K562 (cell line): ENCODE data around the gene IMMP2L. TPM values are rescaled to one million over a fixed set of nuclear protein-coding genes. Genes with fewer than 3 reads are reported as not detected.
A peak's percentile ranks its signal among the peaks of the same experiment; 100 is the strongest.

ENCODE experiments used
- BDP1 ChIP-seq: IDR thresholded peaks from 3 replicates; pipeline ENCODE4 v1.6.1; 2011; ENCODE audit not compliant: insufficient read length, insufficient read depth
- DMBX1 ChIP-seq: fragments of 250-450 bp; sonication (Bioruptor Pico); IDR thresholded peaks from 2 replicates; pipeline ENCODE4 v1.8.0; 2022; ENCODE audit warnings: inconsistent platforms, mild to moderate bottlenecking, moderate library complexity, borderline replicate concordance
- EWSR1 ChIP-seq: fragments of 450-650 bp; IDR thresholded peaks from 2 replicates; pipeline ENCODE4 v1.6.1; 2018; ENCODE audit warnings: borderline replicate concordance, mild to moderate bottlenecking, low read depth, moderate library complexity; ENCODE audit not compliant: partially characterized antibody
- HDAC3 ChIP-seq: fragments of 450-650 bp; IDR thresholded peaks from 2 replicates; pipeline ENCODE4 v1.6.1; 2018; ENCODE audit warnings: borderline replicate concordance, mild to moderate bottlenecking, moderate library complexity; ENCODE audit not compliant: partially characterized antibody
- MEIS2 ChIP-seq: fragments of 450-650 bp; IDR thresholded peaks from 2 replicates; pipeline ENCODE4 v1.6.1; 2014; ENCODE audit warnings: mild to moderate bottlenecking; ENCODE audit not compliant: partially characterized antibody
- NEUROD1 ChIP-seq: fragments of 150-350 bp; IDR thresholded peaks from 2 replicates; pipeline ENCODE4 v1.6.1; 2014; ENCODE audit warnings: borderline replicate concordance, low read length, low read depth; ENCODE audit not compliant: partially characterized antibody
- NFE2 ChIP-seq: IDR thresholded peaks from 2 replicates; pipeline ENCODE4 v1.6.1; 2014; ENCODE audit warnings: antibody characterized with exemption, low read depth
- NFIC ChIP-seq: fragments of 450-650 bp; IDR thresholded peaks from 2 replicates; pipeline ENCODE4 v1.6.1; 2017; ENCODE audit warnings: mild to moderate bottlenecking, inconsistent platforms
- NFIX ChIP-seq: fragments of 250-450 bp; sonication (Bioruptor Pico); IDR thresholded peaks from 2 replicates; pipeline ENCODE4 v1.4.0; 2020; ENCODE audit warnings: low read depth, mild to moderate bottlenecking, moderate library complexity
- POLR3G ChIP-seq: IDR thresholded peaks from 2 replicates; pipeline ENCODE4 v1.6.1; 2011; ENCODE audit not compliant: insufficient read length, insufficient replicate concordance; ENCODE audit errors: extremely low read depth
- SOX6 ChIP-seq: fragments of 450-650 bp; IDR thresholded peaks from 2 replicates; pipeline ENCODE4 v1.6.1; 2014; ENCODE audit warnings: mild to moderate bottlenecking
- TSHZ1 ChIP-seq: fragments of 250-450 bp; sonication (Bioruptor Pico); IDR thresholded peaks from 2 replicates; pipeline ENCODE4 v1.4.0; 2020; ENCODE audit warnings: mild to moderate bottlenecking, moderate library complexity
- ZNF408 ChIP-seq: fragments of 250-450 bp; sonication (Bioruptor Pico); IDR thresholded peaks from 2 replicates; pipeline ENCODE4 v1.4.0; 2020; ENCODE audit warnings: low read depth, mild to moderate bottlenecking, moderate library complexity
- polyA plus RNA-seq, 8 experiments: library from polyadenylated mRNA; depleted of rRNA in 4 of 8; stranded (reverse) in 5 of 8; unstranded in 3 of 8; fragments of >200 nt; fragmentation: Nextera tagmentation in 2 of 8; fragmentation: Illumina TruSeq in 1 of 8; extraction: Ambion mirVana in 2 of 8; extraction: Trizol in 1 of 8; gene quantifications; 2 replicates each; pipeline versions ENCODE4 v1.2.1 to v1.2.3, GENCODE V29; 2011 to 2014; ENCODE audit warnings: inconsistent platforms in 1 of 8, missing spikeins in 1 of 8
- total RNA-seq, 7 experiments: library from RNA; depleted of rRNA in 6 of 7; stranded (reverse); fragments of >200 nt in 6 of 7; fragmentation: Illumina TruSeq in 2 of 7; extraction: Trizol in 2 of 7; gene quantifications; 2 replicates each; pipeline versions ENCODE4 v1.2.1 to v1.2.3, GENCODE V29; 2011 to 2021; ENCODE audit warnings: low replicate concordance in 1 of 7
- TF ChIP-seq, protein P1 (sequence below), 2 experiments: fragments of 450-650 bp in 1 of 2; sonication (generic) in 1 of 2; formaldehyde crosslinking in 1 of 2; IDR thresholded peaks; 2 replicates each; pipeline versions ENCODE4 v1.7.1 to v1.9.0; 2016 to 2022; ENCODE audit warnings: inconsistent platforms in 1 of 2, mild to moderate bottlenecking in 1 of 2, missing genetic modification reagents in 1 of 2

The IMMP2L gene
- total and polyA plus RNA-seq, 9 of the 15 experiments (the other 6 are each of a cell fraction or from before 2014, with no cell fraction given), result 29.7 to 116 (median 53.0) TPM

- TF ChIP-seq, protein P1, sequence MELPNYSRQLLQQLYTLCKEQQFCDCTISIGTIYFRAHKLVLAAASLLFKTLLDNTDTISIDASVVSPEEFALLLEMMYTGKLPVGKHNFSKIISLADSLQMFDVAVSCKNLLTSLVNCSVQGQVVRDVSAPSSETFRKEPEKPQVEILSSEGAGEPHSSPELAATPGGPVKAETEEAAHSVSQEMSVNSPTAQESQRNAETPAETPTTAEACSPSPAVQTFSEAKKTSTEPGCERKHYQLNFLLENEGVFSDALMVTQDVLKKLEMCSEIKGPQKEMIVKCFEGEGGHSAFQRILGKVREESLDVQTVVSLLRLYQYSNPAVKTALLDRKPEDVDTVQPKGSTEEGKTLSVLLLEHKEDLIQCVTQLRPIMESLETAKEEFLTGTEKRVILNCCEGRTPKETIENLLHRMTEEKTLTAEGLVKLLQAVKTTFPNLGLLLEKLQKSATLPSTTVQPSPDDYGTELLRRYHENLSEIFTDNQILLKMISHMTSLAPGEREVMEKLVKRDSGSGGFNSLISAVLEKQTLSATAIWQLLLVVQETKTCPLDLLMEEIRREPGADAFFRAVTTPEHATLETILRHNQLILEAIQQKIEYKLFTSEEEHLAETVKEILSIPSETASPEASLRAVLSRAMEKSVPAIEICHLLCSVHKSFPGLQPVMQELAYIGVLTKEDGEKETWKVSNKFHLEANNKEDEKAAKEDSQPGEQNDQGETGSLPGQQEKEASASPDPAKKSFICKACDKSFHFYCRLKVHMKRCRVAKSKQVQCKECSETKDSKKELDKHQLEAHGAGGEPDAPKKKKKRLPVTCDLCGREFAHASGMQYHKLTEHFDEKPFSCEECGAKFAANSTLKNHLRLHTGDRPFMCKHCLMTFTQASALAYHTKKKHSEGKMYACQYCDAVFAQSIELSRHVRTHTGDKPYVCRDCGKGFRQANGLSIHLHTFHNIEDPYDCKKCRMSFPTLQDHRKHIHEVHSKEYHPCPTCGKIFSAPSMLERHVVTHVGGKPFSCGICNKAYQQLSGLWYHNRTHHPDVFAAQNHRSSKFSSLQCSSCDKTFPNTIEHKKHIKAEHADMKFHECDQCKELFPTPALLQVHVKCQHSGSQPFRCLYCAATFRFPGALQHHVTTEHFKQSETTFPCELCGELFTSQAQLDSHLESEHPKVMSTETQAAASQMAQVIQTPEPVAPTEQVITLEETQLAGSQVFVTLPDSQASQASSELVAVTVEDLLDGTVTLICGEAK (IDR thresholded peaks at IDR 0.05), result no peak
- TF ChIP-seq, protein P1 (CRISPR knock-in tag; IDR thresholded peaks at IDR 0.05), result no peak
- no peak for TF ChIP-seq POLR3G
- no peak for TF ChIP-seq NFIX (CRISPR knock-in tag)
- TF ChIP-seq ZNF408 (CRISPR knock-in tag), result no peak
- peak; percentile 85 for TF ChIP-seq SOX6
- TF ChIP-seq MEIS2, result peak; percentile 63
- no peak for TF ChIP-seq EWSR1
- no peak for TF ChIP-seq DMBX1 (CRISPR knock-in tag)
- TF ChIP-seq HDAC3, result peak; percentile 16
- peak; percentile 68 for TF ChIP-seq NEUROD1
- TF ChIP-seq NFE2, result 0 out of 2 replicates have a peak, but pooled peaks have one; percentile 25
- no peak for TF ChIP-seq BDP1
- TF ChIP-seq TSHZ1 (CRISPR knock-in tag), result no peak
- peak; percentile 72 for TF ChIP-seq NFIC
These were observed 568.0 kb downstream of the IMMP2L start (continued) for GRCh38 chr7:110994028-110994967.
